SK-N-SH treated with all-trans-retinoic acid at 6 μM for 48 hours (cell line): ENCODE data around the gene LYRM1.

ENCODE experiments used
- ATAC-seq: fragments of 200-7000 bp; cut with Tn5 transposase; 3 replicates; pipeline ENCODE4 v1.9.1; 2020; ENCODE audit warnings: mild to moderate bottlenecking, moderate library complexity
- ARNTL ChIP-seq: fragments of 450-650 bp; formaldehyde crosslinking; IDR thresholded peaks from 2 replicates; pipeline ENCODE4 v1.5.0; 2020; ENCODE audit warnings: low read depth, mild to moderate bottlenecking, moderate library complexity, borderline replicate concordance
- BACH2 ChIP-seq: fragments of 250-450 bp; sonication (Bioruptor Pico); IDR thresholded peaks from 2 replicates; pipeline ENCODE4 v1.9.0; 2021; ENCODE audit warnings: mild to moderate bottlenecking, borderline replicate concordance
- CSDC2 ChIP-seq: fragments of 250-450 bp; sonication (Bioruptor Pico); IDR thresholded peaks from 2 replicates; pipeline ENCODE4 v1.5.0; 2020; ENCODE audit warnings: mild to moderate bottlenecking, moderate library complexity
- ESRRG ChIP-seq: fragments of 250-450 bp; sonication (Bioruptor Pico); IDR thresholded peaks from 2 replicates; pipeline ENCODE4 v1.6.1; 2021; ENCODE audit warnings: mild to moderate bottlenecking
- GLIS3 ChIP-seq: fragments of 250-450 bp; sonication (Bioruptor Pico); IDR thresholded peaks from 2 replicates; pipeline ENCODE4 v1.5.0; 2020; ENCODE audit warnings: mild to moderate bottlenecking, moderate library complexity
- ISL1 ChIP-seq: fragments of 250-450 bp; sonication (Bioruptor Pico); IDR thresholded peaks from 2 replicates; pipeline ENCODE4 v2.1.2; 2022; ENCODE audit warnings: mild to moderate bottlenecking, moderate library complexity
- OSR1 ChIP-seq: fragments of 250-450 bp; sonication (Bioruptor Pico); IDR thresholded peaks from 2 replicates; pipeline ENCODE4 v1.8.0; 2022; ENCODE audit warnings: moderate library complexity, mild to moderate bottlenecking, inconsistent platforms
- PPARA ChIP-seq: fragments of 250-450 bp; sonication (Bioruptor Pico); IDR thresholded peaks from 2 replicates; pipeline ENCODE4 v1.5.0; 2020; ENCODE audit warnings: mild to moderate bottlenecking, borderline replicate concordance
- RARB ChIP-seq: fragments of 250-450 bp; sonication (Bioruptor Pico); IDR thresholded peaks from 2 replicates; pipeline ENCODE4 v1.8.0; 2021; ENCODE audit warnings: mild to moderate bottlenecking, moderate library complexity
- SNAI2 ChIP-seq: fragments of 250-450 bp; sonication (Bioruptor Pico); IDR thresholded peaks from 2 replicates; pipeline ENCODE4 v1.5.0; 2020; ENCODE audit warnings: mild to moderate bottlenecking, moderate library complexity
- TCF4 ChIP-seq: fragments of 250-450 bp; sonication (Bioruptor Pico); IDR thresholded peaks from 2 replicates; pipeline ENCODE4 v1.8.0; 2021; ENCODE audit warnings: mild to moderate bottlenecking, moderate library complexity, borderline replicate concordance
- TOX ChIP-seq: fragments of 250-450 bp; sonication (Bioruptor Pico); IDR thresholded peaks from 2 replicates; pipeline ENCODE4 v1.8.0; 2021; ENCODE audit warnings: mild to moderate bottlenecking, moderate library complexity, borderline replicate concordance
- ZC3H10 ChIP-seq: fragments of 250-450 bp; sonication (Bioruptor Pico); IDR thresholded peaks from 2 replicates; pipeline ENCODE4 v1.5.1; 2021; ENCODE audit warnings: mild to moderate bottlenecking, moderate library complexity
- ZFP3 ChIP-seq: fragments of 250-450 bp; sonication (Bioruptor Pico); IDR thresholded peaks from 2 replicates; pipeline ENCODE4 v1.5.0; 2020; ENCODE audit warnings: mild to moderate bottlenecking, moderate library complexity
- ZNF565 ChIP-seq: fragments of 450-650 bp; formaldehyde crosslinking; conservative IDR thresholded peaks from 2 replicates; pipeline ENCODE4 v1.5.0; 2020; ENCODE audit warnings: low read depth, mild to moderate bottlenecking, moderate library complexity
- ZNF70 ChIP-seq: fragments of 450-650 bp; formaldehyde crosslinking; IDR thresholded peaks from 2 replicates; pipeline ENCODE4 v1.5.0; 2020; ENCODE audit warnings: mild to moderate bottlenecking, moderate library complexity
- ZNF8 ChIP-seq: fragments of 450-650 bp; formaldehyde crosslinking; IDR thresholded peaks from 2 replicates; pipeline ENCODE4 v1.5.0; 2020; ENCODE audit warnings: mild to moderate bottlenecking, moderate library complexity
- TF ChIP-seq, protein P1 (sequence below): fragments of 250-450 bp; sonication (Bioruptor Pico); IDR thresholded peaks from 2 replicates; pipeline ENCODE4 v1.5.1; 2020; ENCODE audit warnings: low read depth, mild to moderate bottlenecking, moderate library complexity
- TF ChIP-seq, protein P2 (sequence below): fragments of 250-450 bp; sonication (Bioruptor Pico); IDR thresholded peaks from 2 replicates; pipeline ENCODE4 v1.8.0; 2020; ENCODE audit warnings: mild to moderate bottlenecking, moderate library complexity, borderline replicate concordance
- TF ChIP-seq, protein P3 (sequence below): fragments of 250-450 bp; sonication (Bioruptor Pico); IDR thresholded peaks from 2 replicates; pipeline ENCODE4 v1.8.0; 2021; ENCODE audit warnings: low read depth, mild to moderate bottlenecking, moderate library complexity, borderline replicate concordance
- TF ChIP-seq, protein P4 (sequence below): fragments of 250-450 bp; sonication (Bioruptor Pico); IDR thresholded peaks from 2 replicates; pipeline ENCODE4 v1.5.0; 2020; ENCODE audit warnings: mild to moderate bottlenecking, moderate library complexity
- TF ChIP-seq, protein P5 (sequence below): fragments of 250-450 bp; sonication (Bioruptor Pico); IDR thresholded peaks from 2 replicates; pipeline ENCODE4 v1.5.1; 2021; ENCODE audit warnings: mild to moderate bottlenecking, moderate library complexity

LYRM1 gene

DNA sequence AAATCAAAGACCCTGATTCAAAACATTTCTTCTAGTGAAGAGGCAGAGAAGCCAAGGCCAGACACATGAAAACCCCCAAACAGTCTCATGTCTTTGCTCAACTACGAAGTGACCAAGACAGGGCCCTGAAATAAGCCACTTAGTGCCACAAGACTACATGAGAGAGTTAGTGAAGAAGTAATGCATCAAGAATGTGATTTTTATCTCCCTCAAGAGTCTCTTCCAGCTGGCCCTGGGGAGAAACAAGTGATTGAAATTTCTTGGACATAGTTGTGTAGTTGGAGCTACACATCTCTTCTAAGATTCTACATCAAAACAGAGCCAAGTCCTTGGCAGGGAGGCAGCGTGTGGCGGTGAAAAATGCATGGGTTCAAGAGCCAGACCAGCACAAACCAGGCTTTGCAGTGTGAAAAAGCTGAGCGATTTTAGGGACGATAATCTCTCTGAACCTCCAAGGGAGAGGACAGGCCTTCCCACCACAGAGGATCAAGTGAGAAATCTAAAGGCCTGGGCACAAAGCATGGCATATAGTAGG, 30.6 kb downstream of the LYRM1 start:
- ATAC-seq: no peak
- no peak for TF ChIP-seq PPARA (CRISPR knock-in tag)

DNA sequence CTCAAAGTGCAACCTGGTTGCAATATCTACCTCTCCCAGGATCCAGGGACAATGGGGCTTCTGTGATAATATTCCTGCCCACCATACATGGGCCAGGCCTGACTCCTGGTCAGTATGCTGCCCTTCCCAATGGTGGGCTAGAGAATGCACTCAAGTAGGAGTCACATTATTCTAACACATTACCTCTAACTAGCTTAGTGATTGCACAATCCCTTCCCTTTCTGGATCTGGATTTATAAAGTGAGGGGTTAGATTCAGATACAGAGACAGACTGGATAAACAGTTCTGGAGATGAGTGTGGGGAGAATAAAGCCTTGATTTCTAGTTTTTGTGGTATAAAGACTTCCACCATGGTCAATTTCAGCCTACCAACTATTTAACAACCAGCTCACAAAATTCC, 33.0 kb downstream of the LYRM1 start:
- ATAC-seq: no peak

DNA sequence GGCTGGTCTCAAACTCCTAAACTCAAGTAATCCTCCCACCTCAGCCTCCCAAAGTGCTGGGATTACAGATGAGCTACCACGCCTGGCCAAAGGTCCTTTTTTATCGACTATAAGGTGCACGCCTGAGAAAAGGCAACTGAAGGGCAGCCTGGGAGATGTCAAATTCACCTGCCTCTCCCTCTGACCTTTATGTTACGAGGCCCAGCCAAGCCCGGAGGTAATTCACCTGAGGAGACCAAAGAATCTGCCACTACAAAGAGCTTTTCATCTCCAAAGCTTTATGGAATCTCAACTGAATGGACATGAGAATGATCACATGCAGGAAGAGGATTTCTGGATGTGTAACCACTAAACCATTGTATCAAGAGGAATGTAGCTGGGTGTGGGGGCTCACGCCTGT, 37.2 kb downstream of the LYRM1 start:
- ATAC-seq: no peak

More for the DNA sequence above, 33.0 kb downstream of the LYRM1 start:
- TF ChIP-seq ARNTL (CRISPR knock-in tag): no peak
- TF ChIP-seq, protein P1, sequence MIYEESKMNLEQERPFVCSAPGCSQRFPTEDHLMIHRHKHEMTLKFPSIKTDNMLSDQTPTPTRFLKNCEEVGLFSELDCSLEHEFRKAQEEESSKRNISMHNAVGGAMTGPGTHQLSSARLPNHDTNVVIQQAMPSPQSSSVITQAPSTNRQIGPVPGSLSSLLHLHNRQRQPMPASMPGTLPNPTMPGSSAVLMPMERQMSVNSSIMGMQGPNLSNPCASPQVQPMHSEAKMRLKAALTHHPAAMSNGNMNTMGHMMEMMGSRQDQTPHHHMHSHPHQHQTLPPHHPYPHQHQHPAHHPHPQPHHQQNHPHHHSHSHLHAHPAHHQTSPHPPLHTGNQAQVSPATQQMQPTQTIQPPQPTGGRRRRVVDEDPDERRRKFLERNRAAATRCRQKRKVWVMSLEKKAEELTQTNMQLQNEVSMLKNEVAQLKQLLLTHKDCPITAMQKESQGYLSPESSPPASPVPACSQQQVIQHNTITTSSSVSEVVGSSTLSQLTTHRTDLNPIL (CRISPR knock-in tag): no peak
- TF ChIP-seq SNAI2 (CRISPR knock-in tag): no peak
- TF ChIP-seq CSDC2 (CRISPR knock-in tag): no peak
- TF ChIP-seq ZNF70 (CRISPR knock-in tag): no peak
- TF ChIP-seq ZNF565 (CRISPR knock-in tag): no peak
- no peak for TF ChIP-seq ZFP3 (CRISPR knock-in tag)
- TF ChIP-seq ZNF8: no peak
- TF ChIP-seq BACH2 (CRISPR knock-in tag): no peak
- no peak for TF ChIP-seq OSR1 (CRISPR knock-in tag)
- TF ChIP-seq, protein P2, sequence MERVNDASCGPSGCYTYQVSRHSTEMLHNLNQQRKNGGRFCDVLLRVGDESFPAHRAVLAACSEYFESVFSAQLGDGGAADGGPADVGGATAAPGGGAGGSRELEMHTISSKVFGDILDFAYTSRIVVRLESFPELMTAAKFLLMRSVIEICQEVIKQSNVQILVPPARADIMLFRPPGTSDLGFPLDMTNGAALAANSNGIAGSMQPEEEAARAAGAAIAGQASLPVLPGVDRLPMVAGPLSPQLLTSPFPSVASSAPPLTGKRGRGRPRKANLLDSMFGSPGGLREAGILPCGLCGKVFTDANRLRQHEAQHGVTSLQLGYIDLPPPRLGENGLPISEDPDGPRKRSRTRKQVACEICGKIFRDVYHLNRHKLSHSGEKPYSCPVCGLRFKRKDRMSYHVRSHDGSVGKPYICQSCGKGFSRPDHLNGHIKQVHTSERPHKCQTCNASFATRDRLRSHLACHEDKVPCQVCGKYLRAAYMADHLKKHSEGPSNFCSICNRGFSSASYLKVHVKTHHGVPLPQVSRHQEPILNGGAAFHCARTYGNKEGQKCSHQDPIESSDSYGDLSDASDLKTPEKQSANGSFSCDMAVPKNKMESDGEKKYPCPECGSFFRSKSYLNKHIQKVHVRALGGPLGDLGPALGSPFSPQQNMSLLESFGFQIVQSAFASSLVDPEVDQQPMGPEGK (CRISPR knock-in tag): no peak
- TF ChIP-seq, protein P3, sequence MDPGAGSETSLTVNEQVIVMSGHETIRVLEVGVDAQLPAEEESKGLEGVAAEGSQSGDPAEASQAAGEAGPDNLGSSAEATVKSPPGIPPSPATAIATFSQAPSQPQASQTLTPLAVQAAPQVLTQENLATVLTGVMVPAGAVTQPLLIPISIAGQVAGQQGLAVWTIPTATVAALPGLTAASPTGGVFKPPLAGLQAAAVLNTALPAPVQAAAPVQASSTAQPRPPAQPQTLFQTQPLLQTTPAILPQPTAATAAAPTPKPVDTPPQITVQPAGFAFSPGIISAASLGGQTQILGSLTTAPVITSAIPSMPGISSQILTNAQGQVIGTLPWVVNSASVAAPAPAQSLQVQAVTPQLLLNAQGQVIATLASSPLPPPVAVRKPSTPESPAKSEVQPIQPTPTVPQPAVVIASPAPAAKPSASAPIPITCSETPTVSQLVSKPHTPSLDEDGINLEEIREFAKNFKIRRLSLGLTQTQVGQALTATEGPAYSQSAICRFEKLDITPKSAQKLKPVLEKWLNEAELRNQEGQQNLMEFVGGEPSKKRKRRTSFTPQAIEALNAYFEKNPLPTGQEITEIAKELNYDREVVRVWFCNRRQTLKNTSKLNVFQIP (CRISPR knock-in tag): no peak
- TF ChIP-seq ZC3H10 (CRISPR knock-in tag): no peak
- TF ChIP-seq, protein P4, sequence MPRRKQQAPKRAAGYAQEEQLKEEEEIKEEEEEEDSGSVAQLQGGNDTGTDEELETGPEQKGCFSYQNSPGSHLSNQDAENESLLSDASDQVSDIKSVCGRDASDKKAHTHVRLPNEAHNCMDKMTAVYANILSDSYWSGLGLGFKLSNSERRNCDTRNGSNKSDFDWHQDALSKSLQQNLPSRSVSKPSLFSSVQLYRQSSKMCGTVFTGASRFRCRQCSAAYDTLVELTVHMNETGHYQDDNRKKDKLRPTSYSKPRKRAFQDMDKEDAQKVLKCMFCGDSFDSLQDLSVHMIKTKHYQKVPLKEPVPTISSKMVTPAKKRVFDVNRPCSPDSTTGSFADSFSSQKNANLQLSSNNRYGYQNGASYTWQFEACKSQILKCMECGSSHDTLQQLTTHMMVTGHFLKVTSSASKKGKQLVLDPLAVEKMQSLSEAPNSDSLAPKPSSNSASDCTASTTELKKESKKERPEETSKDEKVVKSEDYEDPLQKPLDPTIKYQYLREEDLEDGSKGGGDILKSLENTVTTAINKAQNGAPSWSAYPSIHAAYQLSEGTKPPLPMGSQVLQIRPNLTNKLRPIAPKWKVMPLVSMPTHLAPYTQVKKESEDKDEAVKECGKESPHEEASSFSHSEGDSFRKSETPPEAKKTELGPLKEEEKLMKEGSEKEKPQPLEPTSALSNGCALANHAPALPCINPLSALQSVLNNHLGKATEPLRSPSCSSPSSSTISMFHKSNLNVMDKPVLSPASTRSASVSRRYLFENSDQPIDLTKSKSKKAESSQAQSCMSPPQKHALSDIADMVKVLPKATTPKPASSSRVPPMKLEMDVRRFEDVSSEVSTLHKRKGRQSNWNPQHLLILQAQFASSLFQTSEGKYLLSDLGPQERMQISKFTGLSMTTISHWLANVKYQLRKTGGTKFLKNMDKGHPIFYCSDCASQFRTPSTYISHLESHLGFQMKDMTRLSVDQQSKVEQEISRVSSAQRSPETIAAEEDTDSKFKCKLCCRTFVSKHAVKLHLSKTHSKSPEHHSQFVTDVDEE (CRISPR knock-in tag): no peak
- no peak for TF ChIP-seq TCF4
- no peak for TF ChIP-seq ESRRG (CRISPR knock-in tag)
- TF ChIP-seq ISL1 (CRISPR knock-in tag): no peak
- no peak for TF ChIP-seq RARB (CRISPR knock-in tag)
- no peak for TF ChIP-seq PPARA (CRISPR knock-in tag)
- TF ChIP-seq GLIS3 (CRISPR knock-in tag): no peak

More for the DNA sequence above, 37.2 kb downstream of the LYRM1 start:
- TF ChIP-seq TCF4 (no peak), ESRRG (CRISPR knock-in tag) (no peak), ZNF70 (CRISPR knock-in tag) (no peak), ZNF565 (CRISPR knock-in tag) (no peak), ZFP3 (CRISPR knock-in tag) (no peak), TOX (CRISPR knock-in tag) (no peak), ARNTL (CRISPR knock-in tag) (no peak), RARB (CRISPR knock-in tag) (no peak), BACH2 (CRISPR knock-in tag) (no peak), PPARA (CRISPR knock-in tag) (no peak), CSDC2 (CRISPR knock-in tag) (no peak), OSR1 (CRISPR knock-in tag) (no peak)
- TF ChIP-seq, protein P3 (CRISPR knock-in tag): no peak
- TF ChIP-seq, protein P5, sequence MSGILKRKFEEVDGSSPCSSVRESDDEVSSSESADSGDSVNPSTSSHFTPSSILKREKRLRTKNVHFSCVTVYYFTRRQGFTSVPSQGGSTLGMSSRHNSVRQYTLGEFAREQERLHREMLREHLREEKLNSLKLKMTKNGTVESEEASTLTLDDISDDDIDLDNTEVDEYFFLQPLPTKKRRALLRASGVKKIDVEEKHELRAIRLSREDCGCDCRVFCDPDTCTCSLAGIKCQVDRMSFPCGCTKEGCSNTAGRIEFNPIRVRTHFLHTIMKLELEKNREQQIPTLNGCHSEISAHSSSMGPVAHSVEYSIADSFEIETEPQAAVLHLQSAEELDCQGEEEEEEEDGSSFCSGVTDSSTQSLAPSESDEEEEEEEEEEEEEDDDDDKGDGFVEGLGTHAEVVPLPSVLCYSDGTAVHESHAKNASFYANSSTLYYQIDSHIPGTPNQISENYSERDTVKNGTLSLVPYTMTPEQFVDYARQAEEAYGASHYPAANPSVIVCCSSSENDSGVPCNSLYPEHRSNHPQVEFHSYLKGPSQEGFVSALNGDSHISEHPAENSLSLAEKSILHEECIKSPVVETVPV (CRISPR knock-in tag): no peak
- TF ChIP-seq, protein P2 (CRISPR knock-in tag): no peak
